Keratinocyte (primary cell): Measurements from ENCODE around the gene MALAT1.
"Not testable (repeated sequence)": the region's sequence is repeated elsewhere in the genome, so short reads cannot be mapped to it uniquely, and the experiment has no call there.

Experiments
- EZH2 ChIP-seq: IDR thresholded peaks from one replicate; pipeline ENCODE4 v1.6.1; 2012; ENCODE audit warnings: inconsistent platforms, mild to moderate bottlenecking, low read length, moderate library complexity
- TF ChIP-seq, protein P1 (sequence below), 3 experiments: IDR thresholded peaks in 1 of 3; conservative IDR thresholded peaks in 1 of 3; optimal IDR thresholded peaks in 1 of 3; 2 replicates in 2 of 3; 3 replicates in 1 of 3; pipeline versions ENCODE3 to v1.5.1; 2011; ENCODE audit warnings: low read length in 3 of 3, mild to moderate bottlenecking in 3 of 3, moderate library complexity in 2 of 3, control low read depth in 1 of 3, inconsistent platforms in 1 of 3; ENCODE audit not compliant: insufficient read depth in 2 of 3; ENCODE audit errors: extremely low read depth in 1 of 3

DNA sequence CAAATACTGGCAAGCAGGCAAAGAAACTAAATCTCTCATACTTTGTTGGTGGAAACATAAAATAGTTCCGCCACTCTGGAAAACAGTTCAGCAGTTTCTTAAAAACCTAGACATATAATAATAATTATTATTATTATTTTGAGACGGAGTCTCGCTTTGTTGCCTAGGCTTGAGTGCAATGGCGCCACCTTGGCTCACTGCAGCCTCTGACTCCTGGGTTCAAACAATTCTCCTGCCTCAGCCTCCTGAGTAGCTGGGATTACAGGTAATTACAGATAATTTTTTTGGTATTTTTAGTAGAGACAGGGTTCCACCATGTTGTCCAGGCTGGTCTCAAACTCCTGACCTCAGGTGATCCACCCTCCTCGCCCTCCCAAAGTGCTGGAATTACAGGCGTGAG is 31.5 kb upstream of the MALAT1 start:
- TF ChIP-seq, protein P1, sequence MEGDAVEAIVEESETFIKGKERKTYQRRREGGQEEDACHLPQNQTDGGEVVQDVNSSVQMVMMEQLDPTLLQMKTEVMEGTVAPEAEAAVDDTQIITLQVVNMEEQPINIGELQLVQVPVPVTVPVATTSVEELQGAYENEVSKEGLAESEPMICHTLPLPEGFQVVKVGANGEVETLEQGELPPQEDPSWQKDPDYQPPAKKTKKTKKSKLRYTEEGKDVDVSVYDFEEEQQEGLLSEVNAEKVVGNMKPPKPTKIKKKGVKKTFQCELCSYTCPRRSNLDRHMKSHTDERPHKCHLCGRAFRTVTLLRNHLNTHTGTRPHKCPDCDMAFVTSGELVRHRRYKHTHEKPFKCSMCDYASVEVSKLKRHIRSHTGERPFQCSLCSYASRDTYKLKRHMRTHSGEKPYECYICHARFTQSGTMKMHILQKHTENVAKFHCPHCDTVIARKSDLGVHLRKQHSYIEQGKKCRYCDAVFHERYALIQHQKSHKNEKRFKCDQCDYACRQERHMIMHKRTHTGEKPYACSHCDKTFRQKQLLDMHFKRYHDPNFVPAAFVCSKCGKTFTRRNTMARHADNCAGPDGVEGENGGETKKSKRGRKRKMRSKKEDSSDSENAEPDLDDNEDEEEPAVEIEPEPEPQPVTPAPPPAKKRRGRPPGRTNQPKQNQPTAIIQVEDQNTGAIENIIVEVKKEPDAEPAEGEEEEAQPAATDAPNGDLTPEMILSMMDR (optimal IDR thresholded peaks at IDR 0.05 in 1 of 3, IDR thresholded peaks at IDR 0.05 in 1 of 3, conservative IDR thresholded peaks at IDR 0.05 in 1 of 3; ENCODE audit: extremely low read depth in 1 of 3, insufficient read depth in 2 of 3, low read length in 3 of 3): not testable (repeated sequence)
- not testable (repeated sequence) for TF ChIP-seq EZH2
